ENCODE data around the gene EML6. TPM values are rescaled to one million over a fixed set of nuclear protein-coding genes. Genes with fewer than 3 reads are reported as not detected.

Gene EML6
- total RNA-seq, 1 experiment from 2014 or later = 6.6 TPM

DNA sequence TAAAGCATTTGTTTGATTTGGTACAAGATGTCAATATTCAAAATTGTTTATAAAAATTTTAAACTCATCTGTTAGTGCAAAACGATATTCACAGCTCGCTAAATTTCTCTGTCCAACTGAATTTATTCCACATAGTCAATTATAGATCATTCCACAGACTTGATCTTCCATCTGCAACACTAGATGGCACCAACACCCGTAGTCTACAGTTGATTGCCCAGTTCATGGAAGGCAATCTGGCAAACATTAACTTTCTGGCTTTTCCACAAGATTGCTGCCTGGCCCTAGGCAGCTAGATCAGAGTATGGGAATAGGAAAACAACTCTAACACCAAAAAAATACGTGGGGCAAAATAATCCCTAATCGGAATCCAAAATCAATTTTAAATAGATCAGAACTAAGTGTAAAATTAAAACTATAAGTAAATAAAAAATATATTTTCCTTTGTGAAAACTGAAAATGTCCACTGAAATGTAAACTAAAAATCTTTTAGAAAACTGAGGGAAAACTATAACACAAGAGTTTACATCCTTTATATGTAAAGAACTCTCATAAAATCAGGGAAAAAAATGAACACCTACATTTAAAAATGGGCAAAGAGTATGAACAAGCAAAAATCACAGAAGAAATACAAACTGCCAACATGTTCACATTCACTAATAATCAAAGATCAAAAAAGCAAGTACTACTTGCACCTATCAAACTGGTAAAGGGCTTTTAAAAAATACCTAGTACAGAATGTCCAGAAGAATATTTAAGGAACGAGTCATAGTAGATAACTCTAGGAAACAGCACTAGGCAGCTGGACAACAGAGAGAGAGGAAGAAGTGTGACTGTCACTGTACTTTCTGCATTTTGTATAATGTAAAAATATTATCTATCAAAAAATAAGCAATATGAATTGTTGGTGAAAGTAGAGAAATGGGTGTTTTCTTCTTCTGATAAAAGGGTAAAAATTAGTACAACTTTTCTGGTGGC lies 291.8 kb downstream of the EML6 start (continued):
- TF ChIP-seq ATF3 (IDR thresholded peaks at IDR 0.05) = no peak

GRCh38 chr2:55017428-55017827 lies 294.0 kb downstream of the EML6 start:
- BruUV-seq (replicated peaks) = no TSS peak
- H3K36me3 ChIP-seq (ENCODE audit: control insufficient read depth in 1 of 2, insufficient read depth in 2 of 2, low read length in 2 of 2) = peaks cover 0 to 9% of the 10 kb centered on the region in 2 experiments; a peak in 1 of 4 replicates
- no peak overlapping the region for H2AFZ ChIP-seq (ENCODE audit: low read depth, low read length, poor library complexity, severe bottlenecking)
- RAD21 ChIA-PET (ENCODE audit: low non-redundant PET in 1 of 2, low total read pairs in 2 of 2, uncharacterized antibody in 2 of 2, unreplicated experiment in 2 of 2) = no interaction called here
- no peaks in the 10 kb centered on the region for H3K9me2 ChIP-seq (ENCODE audit: insufficient read depth)
- POLR2A ChIA-PET = no interaction called here
- no peak overlapping the region for H3K4me3 ChIP-seq (replicated peaks in 1 of 2; ENCODE audit: low read depth in 1 of 2, low read length in 2 of 2)
- no peak for ATAC-seq
- H3K9ac ChIP-seq (ENCODE audit: low read length) = no peak overlapping the region
- H3K9me3 ChIP-seq (ENCODE audit: control insufficient read depth in 1 of 2, insufficient read depth in 1 of 2, low read depth in 1 of 2, low read length in 2 of 2) = no peaks in the 10 kb centered on the region
- H3K4me1 ChIP-seq (ENCODE audit: control insufficient read depth in 1 of 2, insufficient read depth in 2 of 2, low read length in 2 of 2) = peaks cover 22 to 54% of the 10 kb centered on the region in 2 experiments
- peaks cover 100% of the 10 kb centered on the region for H3K79me2 ChIP-seq (ENCODE audit: insufficient read depth, low read length)
- intact Hi-C loops (cut with micrococcal nuclease) = loop anchor here (10.0 kb wide), 1 partner anchor 353 kb away; no protein-coding TSS in a partner anchor
- no peaks in the 10 kb centered on the region for H3K27me3 ChIP-seq (ENCODE audit: insufficient read depth, low read length)
- no peak overlapping the region for H3K4me2 ChIP-seq (ENCODE audit: low read length)
- no peak overlapping the region for H3K27ac ChIP-seq (ENCODE audit: low read depth, low read length)
- no peak for DNase-seq (ENCODE audit: low read depth, low spot score)
- no peak for TF ChIP-seq CEBPB (IDR thresholded peaks at IDR 0.05; ENCODE audit: low read depth)
- no peak for TF ChIP-seq EZH2phosphoT487 (IDR thresholded peaks at IDR 0.05; ENCODE audit: borderline replicate concordance)
- no peak for TF ChIP-seq ZNF274 (IDR thresholded peaks at IDR 0.05; ENCODE audit: low read depth, low read length)
- no peak for TF ChIP-seq CBX3 (IDR thresholded peaks at IDR 0.05; ENCODE audit: low read depth)
- TF ChIP-seq SP1 (IDR thresholded peaks at IDR 0.05; ENCODE audit: low read depth) = no peak
- TF ChIP-seq POLR2A (IDR thresholded peaks at IDR 0.05; ENCODE audit: borderline replicate concordance, extremely low read depth, insufficient read depth, insufficient read length) = no peak
- peaks cover 59% of the 10 kb centered on the region; the same call in 1 of the 2 replicates for H4K20me1 ChIP-seq (ENCODE audit: insufficient read depth)
- CTCF ChIA-PET = no interaction called here

Data from HCT116 (cell line).